ENCODE data around the gene SORCS2.

DNA sequence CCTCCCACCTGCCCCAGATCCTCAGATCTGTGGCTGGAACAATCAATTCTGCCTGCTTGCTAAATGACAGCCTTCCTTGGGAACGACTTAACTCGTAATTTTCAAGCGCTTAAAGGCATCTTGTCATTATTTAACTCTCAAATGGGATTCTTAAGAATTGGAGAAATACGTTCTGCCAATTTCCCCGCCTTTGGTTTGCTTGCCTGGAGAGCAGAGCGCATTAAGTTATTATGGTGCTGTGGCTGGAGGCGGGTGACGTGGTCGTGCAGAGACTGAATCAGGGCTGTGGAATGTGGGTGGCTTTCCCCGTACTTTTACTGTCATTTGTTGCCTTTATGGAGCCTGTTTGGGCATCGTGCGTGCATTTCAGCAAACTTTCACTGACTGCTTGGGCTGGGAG is 321.3 kb downstream of the SORCS2 start:
- TF ChIP-seq, protein P1, sequence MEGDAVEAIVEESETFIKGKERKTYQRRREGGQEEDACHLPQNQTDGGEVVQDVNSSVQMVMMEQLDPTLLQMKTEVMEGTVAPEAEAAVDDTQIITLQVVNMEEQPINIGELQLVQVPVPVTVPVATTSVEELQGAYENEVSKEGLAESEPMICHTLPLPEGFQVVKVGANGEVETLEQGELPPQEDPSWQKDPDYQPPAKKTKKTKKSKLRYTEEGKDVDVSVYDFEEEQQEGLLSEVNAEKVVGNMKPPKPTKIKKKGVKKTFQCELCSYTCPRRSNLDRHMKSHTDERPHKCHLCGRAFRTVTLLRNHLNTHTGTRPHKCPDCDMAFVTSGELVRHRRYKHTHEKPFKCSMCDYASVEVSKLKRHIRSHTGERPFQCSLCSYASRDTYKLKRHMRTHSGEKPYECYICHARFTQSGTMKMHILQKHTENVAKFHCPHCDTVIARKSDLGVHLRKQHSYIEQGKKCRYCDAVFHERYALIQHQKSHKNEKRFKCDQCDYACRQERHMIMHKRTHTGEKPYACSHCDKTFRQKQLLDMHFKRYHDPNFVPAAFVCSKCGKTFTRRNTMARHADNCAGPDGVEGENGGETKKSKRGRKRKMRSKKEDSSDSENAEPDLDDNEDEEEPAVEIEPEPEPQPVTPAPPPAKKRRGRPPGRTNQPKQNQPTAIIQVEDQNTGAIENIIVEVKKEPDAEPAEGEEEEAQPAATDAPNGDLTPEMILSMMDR (IDR thresholded peaks at IDR 0.05): no peak
- no peak for TF ChIP-seq POLR2AphosphoS5 (IDR thresholded peaks at IDR 0.05; ENCODE audit: low read depth, low read length)
- TF ChIP-seq, protein P2, sequence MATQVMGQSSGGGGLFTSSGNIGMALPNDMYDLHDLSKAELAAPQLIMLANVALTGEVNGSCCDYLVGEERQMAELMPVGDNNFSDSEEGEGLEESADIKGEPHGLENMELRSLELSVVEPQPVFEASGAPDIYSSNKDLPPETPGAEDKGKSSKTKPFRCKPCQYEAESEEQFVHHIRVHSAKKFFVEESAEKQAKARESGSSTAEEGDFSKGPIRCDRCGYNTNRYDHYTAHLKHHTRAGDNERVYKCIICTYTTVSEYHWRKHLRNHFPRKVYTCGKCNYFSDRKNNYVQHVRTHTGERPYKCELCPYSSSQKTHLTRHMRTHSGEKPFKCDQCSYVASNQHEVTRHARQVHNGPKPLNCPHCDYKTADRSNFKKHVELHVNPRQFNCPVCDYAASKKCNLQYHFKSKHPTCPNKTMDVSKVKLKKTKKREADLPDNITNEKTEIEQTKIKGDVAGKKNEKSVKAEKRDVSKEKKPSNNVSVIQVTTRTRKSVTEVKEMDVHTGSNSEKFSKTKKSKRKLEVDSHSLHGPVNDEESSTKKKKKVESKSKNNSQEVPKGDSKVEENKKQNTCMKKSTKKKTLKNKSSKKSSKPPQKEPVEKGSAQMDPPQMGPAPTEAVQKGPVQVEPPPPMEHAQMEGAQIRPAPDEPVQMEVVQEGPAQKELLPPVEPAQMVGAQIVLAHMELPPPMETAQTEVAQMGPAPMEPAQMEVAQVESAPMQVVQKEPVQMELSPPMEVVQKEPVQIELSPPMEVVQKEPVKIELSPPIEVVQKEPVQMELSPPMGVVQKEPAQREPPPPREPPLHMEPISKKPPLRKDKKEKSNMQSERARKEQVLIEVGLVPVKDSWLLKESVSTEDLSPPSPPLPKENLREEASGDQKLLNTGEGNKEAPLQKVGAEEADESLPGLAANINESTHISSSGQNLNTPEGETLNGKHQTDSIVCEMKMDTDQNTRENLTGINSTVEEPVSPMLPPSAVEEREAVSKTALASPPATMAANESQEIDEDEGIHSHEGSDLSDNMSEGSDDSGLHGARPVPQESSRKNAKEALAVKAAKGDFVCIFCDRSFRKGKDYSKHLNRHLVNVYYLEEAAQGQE (IDR thresholded peaks at IDR 0.05; ENCODE audit: insufficient read depth in 1 of 2, low read depth in 2 of 2, low read length in 1 of 2): no peak
- TF ChIP-seq SIN3A (IDR thresholded peaks at IDR 0.05; ENCODE audit: borderline replicate concordance, insufficient read depth, low read depth, low read length): no peak

Measured in Panc1 (cell line).